HG02938 (cell line): ENCODE measurements around the gene FADS1.

ENCODE experiments used
- ATAC-seq: cut with Tn5 transposase; IDR thresholded peaks from one replicate; pipeline ENCODE4 v1.9.1; 2021; ENCODE audit warnings: mild to moderate bottlenecking, moderate library complexity; ENCODE audit not compliant: unreplicated experiment

The FADS1 gene

GRCh38 chr11:61827571-61828378 is 11.0 kb upstream of the FADS1 start, which contains the start of gene FADS2:
FADS2 (plus strand) TSS chr11:61828300; CDS start chr11:61828391, 91 bp downstream.
- peak; percentile 69 for ATAC-seq

GRCh38 chr11:61826930-61827570 is 10.2 kb upstream of the FADS1 start:
- peak; percentile 5 for ATAC-seq

- ATAC-seq = no peak
Measured at GRCh38 chr11:61820174-61820573, 3.4 kb upstream of the FADS1 start.

GRCh38 chr11:61817471-61818202 is 834 bp upstream of the FADS1 start:
- no peak for ATAC-seq

- peak; percentile 32 for ATAC-seq
Measured at GRCh38 chr11:61815790-61816735, 740 bp downstream of the FADS1 start.

GRCh38 chr11:61814958-61815789 is 1.6 kb downstream of the FADS1 start:
- peak; percentile 37 for ATAC-seq

GRCh38 chr11:61814247-61814957 is 2.4 kb downstream of the FADS1 start:
- ATAC-seq = no peak

- ATAC-seq = no peak
Measured at GRCh38 chr11:61812736-61813411, 3.9 kb downstream of the FADS1 start.

GRCh38 chr11:61811831-61812230 is 5.0 kb downstream of the FADS1 start:
- no peak for ATAC-seq

GRCh38 chr11:61810671-61811175 is 6.1 kb downstream of the FADS1 start:
- ATAC-seq = no peak

- ATAC-seq = no peak
Measured at GRCh38 chr11:61806785-61807184, 10.0 kb downstream of the FADS1 start.

GRCh38 chr11:61805146-61805545 is 11.7 kb downstream of the FADS1 start:
- ATAC-seq = no peak

GRCh38 chr11:61803889-61804647 is 12.7 kb downstream of the FADS1 start:
- no peak for ATAC-seq

GRCh38 chr11:61802605-61803004 is 14.2 kb downstream of the FADS1 start:
- ATAC-seq = no peak

- no peak for ATAC-seq
Measured at GRCh38 chr11:61800331-61801281, 16.2 kb downstream of the FADS1 start.

- no peak for ATAC-seq
Measured at GRCh38 chr11:61799665-61800284, 17.0 kb downstream of the FADS1 start.
